ENCODE measurements around the gene PRR12. TPM values are rescaled to one million over a fixed set of nuclear protein-coding genes. Genes with fewer than 3 reads are reported as not detected.
A peak's percentile ranks its signal among the peaks of the same experiment; 100 is the strongest.

The PRR12 gene
- total and polyA plus RNA-seq, 11 donors = 8.0 to 20.0 (median 14.2) TPM

GRCh38 chr19:49665036-49665350 lies 74.0 kb downstream of the PRR12 start:
- DNase-seq = no peak
- H3K4me3 ChIP-seq = peak overlapping the region; percentile 61 to 93 (median 76)
- H3K27ac ChIP-seq = peak overlapping the region; percentile 63 to 95 (median 87)
- TF ChIP-seq, protein P1, sequence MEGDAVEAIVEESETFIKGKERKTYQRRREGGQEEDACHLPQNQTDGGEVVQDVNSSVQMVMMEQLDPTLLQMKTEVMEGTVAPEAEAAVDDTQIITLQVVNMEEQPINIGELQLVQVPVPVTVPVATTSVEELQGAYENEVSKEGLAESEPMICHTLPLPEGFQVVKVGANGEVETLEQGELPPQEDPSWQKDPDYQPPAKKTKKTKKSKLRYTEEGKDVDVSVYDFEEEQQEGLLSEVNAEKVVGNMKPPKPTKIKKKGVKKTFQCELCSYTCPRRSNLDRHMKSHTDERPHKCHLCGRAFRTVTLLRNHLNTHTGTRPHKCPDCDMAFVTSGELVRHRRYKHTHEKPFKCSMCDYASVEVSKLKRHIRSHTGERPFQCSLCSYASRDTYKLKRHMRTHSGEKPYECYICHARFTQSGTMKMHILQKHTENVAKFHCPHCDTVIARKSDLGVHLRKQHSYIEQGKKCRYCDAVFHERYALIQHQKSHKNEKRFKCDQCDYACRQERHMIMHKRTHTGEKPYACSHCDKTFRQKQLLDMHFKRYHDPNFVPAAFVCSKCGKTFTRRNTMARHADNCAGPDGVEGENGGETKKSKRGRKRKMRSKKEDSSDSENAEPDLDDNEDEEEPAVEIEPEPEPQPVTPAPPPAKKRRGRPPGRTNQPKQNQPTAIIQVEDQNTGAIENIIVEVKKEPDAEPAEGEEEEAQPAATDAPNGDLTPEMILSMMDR (IDR thresholded peaks at IDR 0.05) = no peak
- no peak for TF ChIP-seq POLR2A (IDR thresholded peaks at IDR 0.05)
- ATAC-seq = peak in 2 of 4 donors; percentile 0
- intact Hi-C loops (cut with DNase I) = loop anchor here in 2 of 10 donors (2.0 to 5.0 kb wide), 2 partner anchors 74 to 168 kb away; partner anchors contain the start of genes PRR12 (in 1 of the 2) and RPS11 (in 1 of the 2)
- H3K27me3 ChIP-seq = no peaks in the 10 kb centered on the region
- WGBS, 4 donors = 0% methylated on average over 7 of the region's 7 CpGs
- peaks cover 0 to 33% (median 17%) of the 10 kb centered on the region in 12 donors for H3K4me1 ChIP-seq
- H3K36me3 ChIP-seq = peaks cover 0 to 36% (median 30%) of the 10 kb centered on the region in 9 donors
- H3K9me3 ChIP-seq = no peaks in the 10 kb centered on the region

DNA sequence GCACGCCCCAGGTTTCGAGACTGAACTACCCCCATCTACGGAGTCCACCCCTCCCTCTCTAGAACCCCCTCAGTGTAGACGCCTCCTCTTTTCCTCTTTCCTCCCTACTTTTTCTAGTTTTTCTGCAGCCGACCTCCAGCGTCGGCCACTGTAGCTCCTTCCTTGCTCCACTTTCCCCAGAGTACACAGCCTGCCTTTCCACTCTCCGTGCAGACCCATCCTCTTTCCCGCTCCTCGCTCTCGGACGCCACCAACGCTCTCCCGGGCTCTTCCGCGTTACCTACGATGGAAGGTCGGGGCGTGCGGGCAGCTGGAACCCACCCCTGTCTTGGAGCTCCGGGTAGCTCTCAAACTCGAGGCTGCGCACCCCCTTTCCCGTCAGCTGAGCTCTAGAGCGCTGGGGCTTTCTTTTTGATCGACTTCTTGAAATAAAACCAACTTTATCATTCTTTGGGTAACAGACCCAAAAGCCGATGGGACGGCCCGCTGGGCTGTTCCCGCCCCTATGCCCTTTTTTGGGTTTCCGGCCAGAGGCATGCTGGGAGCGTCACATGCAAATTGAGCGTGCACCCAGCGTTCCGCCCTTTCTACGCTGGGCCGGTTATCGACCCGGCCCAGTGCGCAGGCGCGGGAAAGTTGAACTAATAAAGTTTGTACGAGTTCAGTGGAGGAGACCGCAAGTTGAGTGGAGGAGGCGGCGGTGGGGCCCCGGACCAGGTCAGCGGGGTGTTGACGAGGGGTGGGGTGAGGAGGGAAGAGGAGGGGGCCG lies 74.6 kb downstream of the PRR12 start, which contains the start of the genes BCL2L12 and IRF3:
Gene BCL2L12 (plus strand): TSS at position 583 of the 769 bp plus-strand sequence. CDS start 760 bp downstream, outside the sequence.
Gene IRF3 (minus strand): TSS at position 507 of the 769 bp plus-strand sequence. CDS start 1,019 bp downstream, outside the sequence.
- no peaks in the 10 kb centered on the region for H3K27me3 ChIP-seq
- H3K9me3 ChIP-seq = no peaks in the 10 kb centered on the region
- H3K4me3 ChIP-seq = peak within 1 kb of the TSS; percentile 61 to 93 (median 76)
- WGBS, 4 donors = 0 to 1% (median 1%) methylated on average over 50 of the region's 50 CpGs
- TF ChIP-seq POLR2A (IDR thresholded peaks at IDR 0.05) = peak in 1 of 2 donors; percentile 76
- TF ChIP-seq, protein P1 (IDR thresholded peaks at IDR 0.05) = no peak
- H3K36me3 ChIP-seq = peaks cover 0 to 35% (median 25%) of the 10 kb centered on the region in 9 donors
- intact Hi-C loops (cut with DNase I) = loop anchor here in 2 of 10 donors (2.0 to 5.0 kb wide), 2 partner anchors 75 to 168 kb away; partner anchors contain the start of genes PRR12 (in 1 of the 2) and RPS11 (in 1 of the 2)
- H3K27ac ChIP-seq = peak within 1 kb of the TSS; percentile 63 to 95 (median 87)
- DNase-seq = peak; percentile 98 to 99 (median 98)
- H3K4me1 ChIP-seq = peaks cover 0 to 33% (median 17%) of the 10 kb centered on the region in 12 donors
- ATAC-seq = peak; percentile 91 to 96 (median 92)

DNA sequence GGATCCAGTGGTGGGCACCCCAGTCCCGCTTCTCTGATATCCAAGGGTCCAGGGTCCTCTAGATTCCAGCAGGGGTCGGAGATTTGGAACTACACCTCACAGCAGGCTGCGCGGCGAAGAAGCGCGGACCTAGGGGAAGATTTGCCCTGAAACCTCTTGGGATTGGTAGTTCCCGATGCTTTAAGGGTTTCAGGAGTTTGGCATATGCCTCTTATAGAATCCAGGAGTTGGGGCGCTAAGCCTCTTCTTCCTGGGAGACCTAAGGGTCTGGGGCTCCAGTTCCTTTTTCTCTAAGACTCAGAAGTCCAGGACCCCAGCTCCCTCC lies 75.1 kb downstream of the PRR12 start:
- ATAC-seq (no peak), DNase-seq (no peak)
- intact Hi-C loops (cut with DNase I) = loop anchor here in 1 of 10 donors (5.0 kb wide), 1 partner anchor 169 kb away; the partner anchor contains the start of gene RPS11
- Histone ChIP-seq H3K36me3 (peaks cover 0 to 32% (median 19%) of the 10 kb centered on the region in 9 donors), H3K27me3 (no peaks in the 10 kb centered on the region), H3K4me1 (peaks cover 0 to 33% (median 17%) of the 10 kb centered on the region in 12 donors), H3K27ac (peak overlapping the region in 11 of 12 donors; percentile 46 to 95 (median 87)), H3K9me3 (no peaks in the 10 kb centered on the region), H3K4me3 (peak overlapping the region; percentile 61 to 93 (median 76))
- TF ChIP-seq, protein P1 (IDR thresholded peaks at IDR 0.05) = peak in 1 of 12 donors; percentile 15
- no peak for TF ChIP-seq POLR2A (IDR thresholded peaks at IDR 0.05)
- WGBS, 4 donors = 0 to 1% (median 0%) methylated on average over 9 of the region's 9 CpGs

DNA sequence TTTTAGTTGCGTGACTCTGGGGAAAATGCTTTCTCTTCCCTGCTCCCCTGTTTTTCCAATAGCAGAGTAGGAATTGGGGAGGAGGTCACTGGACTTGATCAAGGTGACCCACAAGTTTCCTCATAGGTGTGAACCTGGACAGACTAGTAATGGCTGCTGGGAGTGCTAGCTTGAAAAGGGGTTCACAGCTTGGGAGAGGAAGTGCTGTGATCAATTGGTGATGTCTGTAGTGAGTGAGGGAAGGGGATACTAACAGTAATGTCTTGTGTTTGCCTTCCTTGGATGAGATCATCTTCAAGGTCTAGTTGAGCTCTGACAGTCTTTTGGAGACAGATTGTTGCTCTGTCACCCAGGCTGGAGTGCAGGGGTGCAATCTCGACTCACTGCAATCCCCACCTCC lies 76.5 kb downstream of the PRR12 start:
- ATAC-seq = no peak
- Histone ChIP-seq H3K4me3 (no peak overlapping the region), H3K4me1 (peaks cover 0 to 38% (median 22%) of the 10 kb centered on the region in 12 donors), H3K9me3 (no peaks in the 10 kb centered on the region), H3K27ac (no peak overlapping the region), H3K27me3 (no peaks in the 10 kb centered on the region), H3K36me3 (peaks cover 0 to 18% (median 6%) of the 10 kb centered on the region in 9 donors)
- WGBS, 4 donors = 88 to 92% (median 90%) methylated on average over 2 of the region's 2 CpGs
- TF ChIP-seq, protein P1 (IDR thresholded peaks at IDR 0.05) = no peak
- no peak for TF ChIP-seq POLR2A (IDR thresholded peaks at IDR 0.05)
- intact Hi-C loops (cut with DNase I) = loop anchor here in 1 of 10 donors (5.0 kb wide), 1 partner anchor 170 kb away; the partner anchor contains the start of gene RPS11
- no peak for DNase-seq
